NCI-H2227 (cell line): Measurements from ENCODE around the gene CCDC174.

Experiments used
- DNase-seq: peaks from one replicate; lab custom pipeline; 2025; ENCODE audit not compliant: unreplicated experiment; lab: John Stamatoyannopoulos, UW

The CCDC174 gene

GRCh38 chr3:14624498-14624897 lies 27.1 kb upstream of the CCDC174 start:
- DNase-seq, result no peak

GRCh38 chr3:14625443-14625842 lies 26.1 kb upstream of the CCDC174 start:
- no peak for DNase-seq

GRCh38 chr3:14627815-14628214 lies 23.7 kb upstream of the CCDC174 start:
- no peak for DNase-seq

- DNase-seq, result no peak
These were observed 23.2 kb upstream of the CCDC174 start for GRCh38 chr3:14628406-14628805.

- DNase-seq, result no peak
These were observed 21.0 kb upstream of the CCDC174 start for GRCh38 chr3:14630404-14631100.

GRCh38 chr3:14631101-14631497 lies 20.5 kb upstream of the CCDC174 start:
- no peak for DNase-seq

- DNase-seq, result no peak
These were observed 19.7 kb upstream of the CCDC174 start for GRCh38 chr3:14631687-14632441.

- no peak for DNase-seq
These were observed 19.1 kb upstream of the CCDC174 start for GRCh38 chr3:14632442-14632930.

- DNase-seq, result no peak
These were observed 18.1 kb upstream of the CCDC174 start for GRCh38 chr3:14633417-14633816.

GRCh38 chr3:14633819-14634424 lies 17.6 kb upstream of the CCDC174 start:
- peak; percentile 34 for DNase-seq

- no peak for DNase-seq
These were observed 16.7 kb upstream of the CCDC174 start for GRCh38 chr3:14634763-14635400.

GRCh38 chr3:14636496-14637087 lies 15.0 kb upstream of the CCDC174 start:
- no peak for DNase-seq

- DNase-seq, result peak; percentile 12
These were observed 11.4 kb upstream of the CCDC174 start for GRCh38 chr3:14640157-14640562.

GRCh38 chr3:14640734-14641133 lies 10.8 kb upstream of the CCDC174 start:
- no peak for DNase-seq

GRCh38 chr3:14641346-14641745 lies 10.2 kb upstream of the CCDC174 start:
- no peak for DNase-seq

GRCh38 chr3:14645453-14645852 lies 6.1 kb upstream of the CCDC174 start:
- no peak for DNase-seq

GRCh38 chr3:14646131-14646573 lies 5.4 kb upstream of the CCDC174 start:
- no peak for DNase-seq

GRCh38 chr3:14646589-14647413 lies 4.8 kb upstream of the CCDC174 start:
- no peak for DNase-seq

GRCh38 chr3:14647976-14648955 lies 3.3 kb upstream of the CCDC174 start:
- DNase-seq, result peak; percentile 32
